GM18502 (cell line): ENCODE results near the gene A3GALT2.

Source experiments
- ATAC-seq: cut with Tn5 transposase; IDR thresholded peaks from one replicate; pipeline ENCODE4 v1.9.1; 2021; ENCODE audit warnings: mild to moderate bottlenecking; ENCODE audit not compliant: unreplicated experiment, poor library complexity

The A3GALT2 gene

DNA sequence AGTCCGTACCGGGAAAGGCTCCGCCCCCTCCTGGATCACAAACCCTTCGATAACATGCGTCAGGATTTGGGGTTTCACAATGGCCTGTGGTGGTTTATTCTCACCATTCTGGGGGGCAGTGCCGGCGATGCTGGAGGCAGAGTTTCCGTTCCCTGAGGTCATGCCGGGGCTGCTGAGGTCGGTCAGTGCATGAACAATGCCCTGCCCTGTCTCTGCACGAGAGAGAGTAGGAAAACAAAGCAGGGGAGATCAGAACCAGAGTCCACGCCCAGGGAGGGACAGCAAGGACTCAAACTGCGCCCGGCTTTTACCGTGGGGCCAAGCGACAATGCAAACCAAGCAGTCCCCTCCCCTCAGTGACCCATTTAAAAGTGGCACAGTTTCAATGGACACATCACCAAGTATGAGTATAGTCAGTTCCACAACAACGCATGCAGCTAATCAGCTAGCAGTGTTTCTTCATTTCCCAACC, 13.2 kb upstream of the A3GALT2 start:
- no peak for ATAC-seq

DNA sequence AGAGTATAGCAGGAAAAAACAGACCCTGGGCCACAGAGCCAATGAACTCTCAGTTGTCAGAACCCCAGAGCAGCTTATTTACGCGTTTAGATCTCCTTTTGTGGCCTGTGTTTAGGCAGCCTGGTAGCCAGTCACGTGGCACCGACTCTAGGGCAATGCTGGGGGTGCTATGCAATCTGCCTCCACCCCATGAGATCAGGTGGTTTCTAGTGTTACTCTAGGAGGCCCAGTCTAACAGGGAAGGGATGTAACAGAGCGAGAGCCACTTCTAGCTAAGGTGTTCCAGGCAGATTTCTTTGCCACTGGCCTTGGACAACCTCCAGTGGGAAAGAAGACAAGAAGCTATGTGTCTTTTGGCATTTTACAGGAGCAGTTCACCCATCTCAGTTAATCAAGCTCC, 12.0 kb upstream of the A3GALT2 start:
- ATAC-seq: no peak

DNA sequence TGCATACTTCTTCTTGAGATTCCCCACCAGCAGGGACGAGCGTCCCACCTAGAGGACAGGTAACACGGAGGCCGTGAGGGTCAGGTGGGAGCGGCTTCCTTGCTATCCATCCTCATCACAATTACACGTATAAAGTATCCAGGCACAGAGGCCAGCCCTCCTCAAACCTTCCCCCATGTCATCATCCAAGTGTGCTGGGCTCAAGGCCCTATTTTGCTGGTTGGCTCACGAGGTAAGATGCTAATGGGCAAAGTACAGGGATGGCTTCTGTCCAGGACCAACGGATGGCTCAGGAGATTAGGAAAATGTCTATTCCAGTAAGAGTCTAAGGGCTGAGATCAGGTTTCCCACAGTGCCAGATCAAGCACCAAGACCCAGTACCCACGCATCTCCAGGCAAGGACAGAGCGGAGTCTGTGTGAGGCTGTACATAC, 11.5 kb upstream of the A3GALT2 start:
- no peak for ATAC-seq

DNA sequence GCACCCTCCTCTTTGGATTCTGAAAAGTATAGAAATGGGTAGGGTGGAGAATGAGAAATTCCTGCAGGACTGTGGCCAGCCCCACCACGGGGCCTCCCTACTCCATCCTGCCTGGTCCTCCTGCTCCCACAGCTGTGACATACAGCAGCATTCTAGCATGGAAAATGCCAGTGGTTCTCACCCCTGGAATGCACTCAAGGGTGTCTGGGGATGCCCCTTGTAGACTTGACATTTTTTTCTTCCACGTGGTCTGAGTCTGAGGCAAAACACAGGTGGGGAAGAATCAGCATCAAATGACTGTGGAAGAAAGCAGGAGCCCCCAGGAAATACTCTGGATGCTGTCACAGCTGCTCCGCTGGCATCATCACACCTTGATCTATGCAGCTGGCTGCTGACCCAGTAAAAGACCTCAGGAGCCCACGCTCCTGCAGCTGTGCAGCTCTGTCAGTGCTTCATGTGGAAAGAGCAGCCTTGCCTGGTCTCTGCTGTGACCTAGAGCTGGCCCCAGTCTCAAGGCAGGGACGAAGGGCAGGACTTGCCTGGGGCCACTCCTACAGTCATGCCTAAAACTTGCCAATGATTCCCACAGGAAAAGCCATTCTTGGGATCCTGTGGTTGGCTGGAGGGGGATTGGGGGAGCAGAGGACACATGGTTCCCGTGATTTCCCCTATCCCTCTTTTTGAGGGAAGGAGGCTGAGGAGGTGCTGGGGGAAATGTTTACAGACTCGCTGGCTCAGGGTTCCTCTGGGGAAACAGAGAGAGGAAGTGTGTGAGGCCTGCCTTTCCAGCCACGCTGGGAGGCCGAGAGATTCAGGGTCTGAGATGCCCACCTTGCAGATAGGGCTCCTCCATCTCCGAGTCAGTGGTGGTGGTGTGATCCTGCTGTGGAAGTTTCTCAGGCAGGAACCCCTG, 10.8 kb upstream of the A3GALT2 start:
- no peak for ATAC-seq

DNA sequence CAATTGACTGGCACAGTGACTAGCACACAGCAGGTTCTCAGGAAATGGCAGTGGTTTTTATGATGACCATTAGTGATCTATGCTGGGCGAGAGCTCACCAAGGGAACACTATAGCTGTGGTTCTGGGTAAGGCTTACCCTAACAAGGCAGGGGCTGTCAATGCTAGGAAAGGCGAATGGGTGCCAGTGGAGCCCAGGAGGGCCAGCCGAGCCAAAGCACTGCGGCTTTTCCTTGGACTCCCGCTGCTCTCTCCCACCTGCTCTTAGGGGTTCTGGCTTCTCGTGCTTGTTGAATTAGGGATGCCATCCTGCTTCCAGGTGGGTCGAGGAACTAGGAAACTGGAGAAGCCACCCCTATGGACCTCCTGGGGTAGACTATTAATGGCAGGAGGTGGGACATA, 10.0 kb upstream of the A3GALT2 start:
- ATAC-seq: no peak

DNA sequence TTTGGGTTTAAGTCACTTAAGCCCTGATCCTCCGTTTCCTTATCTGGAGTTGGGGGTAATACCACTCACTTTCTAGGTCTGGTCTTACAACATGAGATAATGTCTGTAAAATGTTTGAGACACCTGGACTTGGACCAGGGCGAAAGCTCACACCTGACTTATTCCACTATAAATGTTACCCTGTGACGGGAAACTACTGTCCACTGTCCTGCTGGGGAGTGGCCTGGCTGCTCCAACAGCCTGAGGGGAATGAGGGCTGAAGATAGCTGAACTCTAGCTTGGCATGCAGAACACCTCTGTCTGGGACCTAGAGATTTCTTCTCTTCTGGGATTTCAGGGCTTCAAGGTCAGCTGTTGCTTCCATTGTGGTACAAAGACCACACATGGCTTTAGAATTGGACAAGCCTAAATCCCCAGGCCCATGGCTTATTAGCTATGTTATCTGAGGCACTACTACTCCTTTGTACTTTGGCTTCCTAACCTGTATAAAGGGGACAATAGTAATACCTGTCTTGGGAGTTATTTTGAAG, 9.5 kb upstream of the A3GALT2 start:
- no peak for ATAC-seq

DNA sequence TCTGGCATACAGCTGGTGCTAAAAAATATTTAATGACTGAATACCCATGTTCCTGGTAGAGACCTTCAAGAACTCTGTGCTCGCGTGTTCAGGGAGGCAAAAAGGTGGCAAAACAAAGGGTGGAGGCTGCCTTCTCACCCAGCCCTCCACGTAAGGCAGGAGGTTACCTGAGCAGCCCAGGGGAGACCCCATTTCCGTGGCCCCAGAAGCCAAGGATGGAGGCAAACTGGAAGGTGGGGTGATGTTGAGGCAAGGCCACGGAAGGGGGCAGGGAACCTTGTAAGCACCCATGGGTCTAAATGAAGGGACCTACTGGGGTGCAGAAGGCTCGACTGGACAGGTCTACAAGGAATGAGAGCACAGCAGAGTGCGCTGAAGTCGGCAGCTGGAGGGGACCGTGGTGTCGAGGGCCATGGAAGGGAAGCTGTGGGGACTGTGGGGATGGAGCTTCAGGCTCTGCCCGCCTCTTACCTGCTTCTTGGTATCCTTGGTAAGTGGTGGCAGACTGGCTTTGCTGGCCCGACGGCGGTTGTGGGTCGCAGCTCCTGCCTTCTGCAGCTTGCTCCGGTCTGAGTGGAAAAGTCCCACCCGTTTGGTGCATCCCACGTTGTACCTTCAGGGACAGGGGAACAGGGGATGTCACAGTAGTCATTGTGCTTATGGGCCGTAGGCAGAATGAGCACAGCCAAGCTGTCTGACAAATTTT, 8.9 kb upstream of the A3GALT2 start:
- ATAC-seq: no peak

DNA sequence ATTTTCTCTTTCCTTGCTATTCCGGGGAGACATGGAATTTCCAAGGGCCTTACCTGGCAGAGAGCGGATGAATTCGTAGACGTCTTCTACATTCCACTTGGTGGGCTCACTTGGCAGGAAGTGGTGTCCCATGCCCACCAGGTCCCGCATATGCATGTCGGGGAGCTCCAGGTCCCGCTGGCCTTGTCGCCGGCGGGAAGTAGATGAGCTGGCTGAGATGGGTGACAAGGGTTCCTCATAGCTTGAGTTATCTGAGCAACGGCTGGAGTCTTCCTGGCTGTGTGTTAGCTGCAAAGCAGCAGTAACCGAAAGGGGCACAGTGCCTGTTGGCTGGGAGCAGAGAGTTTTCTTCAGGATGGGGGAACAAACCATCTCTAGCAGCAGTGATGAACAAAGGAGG, 7.9 kb upstream of the A3GALT2 start:
- ATAC-seq: no peak

DNA sequence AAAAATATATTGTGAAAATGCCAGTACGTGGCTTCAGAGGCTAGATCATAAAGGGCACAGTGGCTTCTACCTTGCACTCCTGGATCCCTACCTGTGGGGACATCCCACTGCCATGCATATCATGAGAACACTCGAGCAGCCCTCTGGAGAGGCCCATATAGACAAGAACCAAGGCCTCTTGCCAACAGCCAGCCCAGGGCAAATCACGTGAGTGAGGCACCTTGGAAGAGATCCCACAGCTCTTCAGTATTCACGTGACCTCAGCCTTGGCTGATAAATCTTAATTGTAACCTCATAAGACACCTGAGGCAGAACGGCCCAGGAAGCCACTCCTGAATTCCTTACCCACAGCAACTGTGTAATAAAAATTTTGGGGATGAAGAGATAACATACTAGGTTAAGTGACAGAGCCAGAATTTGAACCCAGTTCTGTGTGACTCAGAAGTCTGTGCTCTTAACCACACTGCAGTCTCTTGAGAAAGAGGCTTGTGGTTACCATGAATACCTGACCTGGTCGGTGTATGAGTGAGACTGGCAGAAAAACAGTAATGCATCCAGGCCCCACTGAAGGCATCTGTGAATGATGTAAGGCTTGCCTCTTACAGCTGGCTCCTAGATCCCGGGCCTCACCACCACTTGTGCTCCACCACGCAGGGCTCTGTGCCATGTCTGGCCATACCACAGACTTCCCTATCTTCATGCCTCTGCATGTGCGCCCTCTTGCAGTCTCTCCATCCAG, 6.9 kb upstream of the A3GALT2 start:
- no peak for ATAC-seq

DNA sequence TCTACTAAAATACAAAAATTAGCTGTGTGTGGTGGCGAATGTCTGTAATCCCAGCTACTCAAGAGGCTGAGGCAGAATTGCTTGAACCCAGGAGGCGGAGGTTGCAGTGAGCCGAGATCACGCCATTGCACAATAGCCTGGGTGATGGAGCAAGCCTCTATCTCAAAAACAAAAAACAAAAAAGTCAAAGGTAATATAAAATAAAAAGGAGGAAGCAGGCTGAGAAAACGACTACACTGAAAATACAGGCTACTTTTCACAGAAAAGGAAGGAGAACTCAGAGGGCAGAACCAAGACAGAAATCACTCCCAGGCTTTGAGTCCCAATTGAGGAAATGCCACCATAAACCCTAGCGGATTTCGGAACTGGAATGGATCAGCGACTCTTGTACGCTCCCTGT, 5.9 kb upstream of the A3GALT2 start:
- ATAC-seq: no peak

DNA sequence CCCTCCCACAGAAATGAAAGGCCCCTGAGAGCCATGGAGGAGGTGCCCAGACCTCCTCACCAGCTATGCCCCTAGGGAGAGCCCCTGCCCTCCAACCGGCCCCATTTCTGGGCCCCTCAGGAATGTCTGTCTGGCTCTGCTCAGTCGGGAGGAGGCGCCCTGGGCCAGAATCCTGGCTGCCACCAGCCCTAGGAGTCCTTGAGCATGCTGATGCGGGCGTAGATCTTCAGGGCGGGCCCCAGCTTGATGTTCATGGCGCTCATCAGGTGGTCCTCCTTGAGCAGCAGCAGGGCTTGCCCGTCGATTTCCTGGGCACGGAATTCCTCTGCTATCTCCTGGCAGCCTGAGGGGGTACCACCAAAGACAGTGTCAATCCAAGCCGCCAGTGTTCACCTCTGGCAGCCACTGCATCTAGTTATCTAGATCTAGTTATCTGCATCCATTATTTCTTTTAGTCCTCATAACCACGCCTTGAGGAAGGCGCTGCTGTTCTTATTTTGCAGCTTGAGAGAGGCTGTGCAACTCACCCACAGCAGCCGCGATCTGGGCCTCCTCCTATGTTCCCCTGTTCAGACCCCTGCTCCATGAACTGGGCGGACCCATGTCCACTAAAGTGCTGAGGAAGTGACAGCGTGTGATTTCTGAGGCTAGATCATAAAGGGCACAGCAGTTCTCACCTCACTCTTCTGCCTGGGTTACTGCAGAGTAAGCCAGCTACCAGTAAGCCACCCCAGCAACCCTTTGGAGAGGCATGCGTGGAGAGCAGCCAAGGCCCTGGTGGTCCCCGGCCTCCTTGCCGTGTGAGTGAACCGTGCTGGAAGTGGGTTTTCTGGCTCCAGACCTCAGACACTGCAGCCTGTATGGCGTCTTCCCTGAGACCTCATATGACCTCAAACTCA, 4.0 kb upstream of the A3GALT2 start:
- no peak for ATAC-seq

DNA sequence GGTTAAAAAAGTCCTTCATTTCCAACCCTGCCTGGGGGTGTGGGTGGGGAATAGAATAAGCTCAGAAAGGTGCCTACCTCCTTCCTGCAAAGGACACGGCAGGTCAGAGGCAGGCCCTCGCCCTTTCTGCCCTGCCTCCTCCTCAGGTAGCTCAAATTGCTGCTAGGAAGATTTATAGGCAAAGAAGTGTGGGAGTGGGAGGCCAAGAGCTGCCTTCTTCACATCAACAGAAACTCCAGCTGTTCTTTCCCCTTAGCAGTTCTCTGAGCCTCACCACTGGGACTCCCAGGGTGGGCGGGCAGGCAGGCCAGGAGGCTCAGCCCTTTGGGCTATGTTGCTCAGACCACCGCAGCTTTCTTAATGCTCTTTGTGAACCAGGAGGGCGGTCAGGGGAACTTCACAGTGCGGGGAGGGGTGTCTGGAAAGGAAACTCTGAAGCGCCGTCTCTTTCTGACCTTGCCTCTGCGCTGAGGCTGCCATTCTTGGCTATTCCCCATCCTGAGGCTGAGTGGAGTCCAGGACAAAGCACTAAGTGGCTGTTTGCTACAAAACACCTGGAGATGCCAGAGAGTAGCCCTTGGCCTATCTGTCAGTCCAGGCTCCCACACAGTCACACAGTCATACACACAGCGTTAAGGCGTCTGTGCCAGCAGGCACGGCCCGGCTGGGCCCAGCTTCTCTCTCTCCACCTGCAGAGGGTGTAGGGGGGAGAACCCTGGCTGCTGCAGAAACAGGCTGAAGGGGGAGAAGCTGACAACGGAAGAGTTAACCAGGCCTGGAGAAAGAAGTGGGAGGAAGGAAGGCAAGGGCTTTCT, 3.0 kb upstream of the A3GALT2 start:
- no peak for ATAC-seq

DNA sequence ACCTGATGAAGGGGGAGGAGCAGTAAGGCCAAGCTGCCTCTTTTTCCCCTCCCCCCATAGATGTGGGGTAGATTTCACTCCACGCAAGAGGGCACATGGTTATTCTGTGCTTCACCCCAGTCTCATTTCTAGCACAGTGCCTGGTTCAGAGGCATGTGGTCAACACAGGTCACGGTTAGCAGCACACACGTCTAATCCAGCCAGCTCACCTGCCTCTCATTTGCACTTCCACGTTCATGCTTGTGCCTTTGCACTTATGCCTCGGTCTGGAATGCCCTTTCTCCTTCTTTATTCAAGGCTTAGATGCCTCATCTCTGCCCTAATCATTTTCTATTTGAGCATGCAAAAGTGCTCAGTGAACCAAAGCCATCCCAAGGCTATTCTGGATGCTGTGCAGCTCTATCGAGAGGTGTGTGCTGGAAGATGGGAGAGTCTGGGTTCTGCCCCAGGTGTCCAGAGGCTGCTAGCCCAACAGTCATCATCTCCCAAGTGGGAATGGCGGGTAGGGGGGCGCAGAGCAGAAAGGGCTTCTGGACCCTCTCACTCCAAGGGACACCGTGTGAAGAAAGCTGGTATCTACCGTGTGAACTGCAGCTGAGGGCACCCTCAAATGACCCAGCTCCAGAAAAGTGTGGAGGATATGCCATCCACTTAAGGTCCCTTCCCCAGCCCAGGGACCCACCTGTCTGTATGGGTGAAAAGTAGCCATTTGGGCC, 2.1 kb upstream of the A3GALT2 start:
- ATAC-seq: no peak

DNA sequence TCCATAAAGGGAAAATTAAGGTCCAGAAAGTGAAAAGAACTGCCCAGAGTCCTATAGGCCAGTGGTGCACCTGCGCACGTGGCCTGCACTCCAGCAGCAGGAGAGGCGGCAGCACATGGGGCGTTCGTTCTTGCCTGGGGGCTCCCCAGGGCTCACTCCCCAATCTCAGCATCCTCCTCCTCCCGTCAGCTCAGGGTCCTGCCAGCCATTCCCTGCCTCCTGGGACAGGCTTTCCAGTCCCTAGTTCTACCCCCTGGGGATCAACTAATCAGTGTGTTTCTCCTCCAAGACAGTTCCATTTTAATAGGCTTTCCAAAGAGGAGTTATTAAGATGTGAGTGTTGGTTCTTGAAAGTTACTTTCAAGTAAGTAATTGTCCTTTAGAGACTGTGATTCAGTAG, 1.2 kb upstream of the A3GALT2 start:
- no peak for ATAC-seq

DNA sequence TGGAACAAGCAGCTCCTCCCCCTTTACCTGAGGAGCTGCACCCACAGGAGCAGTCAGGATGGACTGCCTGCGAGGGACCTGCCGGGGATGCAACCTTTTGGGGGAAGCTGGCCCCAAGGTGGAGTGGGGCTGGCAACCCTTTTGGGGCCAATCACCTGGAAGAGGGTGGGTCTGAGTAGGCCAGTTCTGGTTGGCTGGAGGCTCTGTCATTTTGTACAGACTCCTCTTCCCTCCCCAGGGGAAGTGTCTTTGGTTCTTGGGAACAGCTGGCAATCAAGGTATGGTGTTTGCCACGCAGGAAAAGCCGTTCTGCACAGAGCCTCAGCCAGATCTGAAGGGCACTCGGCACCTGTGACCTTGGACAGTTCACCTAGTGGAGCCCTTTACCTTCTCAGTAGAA, 280 bp upstream of the A3GALT2 start:
- no peak for ATAC-seq

DNA sequence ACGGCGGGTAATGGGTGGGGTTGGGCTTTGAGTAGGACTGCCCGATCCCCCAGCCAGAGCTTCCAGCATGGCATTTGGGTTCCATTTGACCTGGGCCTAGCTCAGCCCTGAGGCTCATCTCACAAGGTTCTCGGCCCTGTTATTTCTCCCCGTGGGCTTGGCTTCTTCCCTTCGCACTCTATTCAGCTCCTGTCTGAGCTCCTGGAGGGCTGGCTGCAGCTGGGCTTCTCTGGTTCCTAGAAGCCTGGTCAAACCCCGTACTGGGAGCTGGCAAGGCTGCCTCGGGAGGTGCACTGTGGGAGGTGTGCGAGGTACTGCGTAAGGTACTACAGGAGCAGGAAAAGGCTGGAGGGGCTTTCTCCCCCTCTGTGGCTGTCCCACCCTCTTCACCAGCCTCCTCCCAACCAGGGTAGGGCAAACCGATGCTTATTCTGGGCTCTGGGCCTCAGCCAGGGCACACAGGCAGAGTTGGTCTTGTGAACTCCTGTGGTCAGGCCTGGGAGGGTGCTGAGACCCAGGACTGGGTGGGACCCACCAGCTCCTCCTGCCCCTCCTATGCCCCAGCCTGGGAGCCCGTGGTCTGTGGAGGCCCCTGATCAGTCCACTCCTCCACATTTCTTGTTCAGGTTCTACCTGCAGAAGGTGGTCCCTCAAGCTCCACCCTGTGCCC, 814 bp downstream of the A3GALT2 start:
- ATAC-seq: no peak

DNA sequence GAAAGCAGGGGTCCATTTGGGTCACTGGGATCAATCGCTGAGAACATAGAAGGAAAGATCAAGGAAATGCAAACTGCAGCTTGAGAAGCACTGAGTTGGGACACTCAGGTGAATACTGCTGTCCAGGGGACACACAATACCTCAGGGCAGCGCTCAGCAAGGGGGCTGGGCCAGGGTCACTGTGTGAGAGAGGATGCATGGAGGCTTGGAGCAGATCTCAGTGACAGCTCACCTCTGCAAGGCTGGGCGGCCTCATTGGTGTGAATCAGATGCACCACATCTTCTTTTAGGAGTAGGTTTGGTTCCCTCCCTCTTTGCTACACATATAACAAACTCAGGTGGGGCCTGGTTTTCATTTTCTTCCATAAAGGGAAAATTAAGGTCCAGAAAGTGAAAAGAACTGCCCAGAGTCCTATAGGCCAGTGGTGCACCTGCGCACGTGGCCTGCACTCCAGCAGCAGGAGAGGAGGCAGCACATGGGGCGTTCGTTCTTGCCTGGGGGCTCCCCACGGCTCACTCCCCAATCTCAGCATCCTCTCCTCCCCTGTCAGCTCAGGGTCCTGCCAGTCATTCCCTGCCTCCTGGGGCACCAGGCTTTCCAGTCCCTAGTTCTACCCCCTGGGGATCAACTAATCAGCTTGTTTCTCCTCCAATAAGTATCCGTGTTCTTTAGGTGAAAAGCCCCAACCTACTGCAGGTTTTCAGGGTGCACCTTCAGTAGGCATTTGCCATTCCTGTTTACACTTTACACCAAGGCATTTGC, 1.5 kb downstream of the A3GALT2 start:
- ATAC-seq: no peak
